DMS153 treated with DMSO at 0.1 percent for 48 hours (cell line): ENCODE results near the gene DUS4L.
"Not testable (repeated sequence)": the region's sequence is repeated elsewhere in the genome, so short reads cannot be mapped to it uniquely, and the experiment has no call there.

Source experiments
- DNase-seq: peaks from one replicate; lab custom pipeline; 2025; ENCODE audit not compliant: unreplicated experiment; lab: John Stamatoyannopoulos, UW

DUS4L gene, protein sequence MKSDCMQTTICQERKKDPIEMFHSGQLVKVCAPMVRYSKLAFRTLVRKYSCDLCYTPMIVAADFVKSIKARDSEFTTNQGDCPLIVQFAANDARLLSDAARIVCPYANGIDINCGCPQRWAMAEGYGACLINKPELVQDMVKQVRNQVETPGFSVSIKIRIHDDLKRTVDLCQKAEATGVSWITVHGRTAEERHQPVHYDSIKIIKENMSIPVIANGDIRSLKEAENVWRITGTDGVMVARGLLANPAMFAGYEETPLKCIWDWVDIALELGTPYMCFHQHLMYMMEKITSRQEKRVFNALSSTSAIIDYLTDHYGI

DNA sequence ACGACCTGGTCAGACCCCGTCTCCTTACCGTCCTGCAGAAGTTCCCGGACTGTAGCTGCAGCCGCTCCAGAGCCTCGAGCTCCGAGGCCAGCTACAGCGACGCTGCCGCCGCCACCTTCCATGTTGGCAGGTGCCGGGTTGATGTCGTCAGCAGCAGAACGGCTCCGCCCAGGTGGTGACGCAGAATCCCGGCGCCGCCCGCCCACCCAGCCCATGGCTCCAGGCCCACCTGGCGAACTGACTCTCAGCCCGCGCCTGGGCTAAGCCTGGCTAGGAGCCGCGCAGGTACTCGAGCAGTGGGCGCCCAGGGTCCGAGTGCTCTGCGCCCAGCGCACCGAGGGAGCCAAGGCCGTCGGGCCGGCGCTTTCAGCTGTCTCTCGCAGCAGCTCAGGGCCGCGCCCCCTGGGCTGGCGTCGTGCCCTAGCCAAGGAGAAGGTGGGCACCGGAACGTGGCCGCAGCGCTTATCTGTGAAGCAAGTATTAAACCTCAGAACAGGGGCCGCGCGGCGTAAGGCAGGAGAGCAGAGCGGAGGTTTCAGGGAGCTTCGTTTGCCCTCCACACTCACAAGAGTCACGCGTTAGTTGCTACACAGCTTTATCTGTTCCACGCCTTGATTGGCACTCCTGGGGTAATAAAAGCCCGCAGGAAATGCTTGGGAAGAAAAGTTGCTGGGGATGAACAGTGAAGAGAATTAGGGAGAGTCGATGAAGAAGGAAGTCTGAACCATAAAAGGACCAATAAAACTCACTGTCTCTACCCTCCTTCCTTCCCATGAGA is at the start of gene DUS4L, which contains the start of gene COG5:
Gene DUS4L, plus strand, starts transcription at position 197 of the 778 bp plus-strand sequence. CDS start 3,100 bp downstream, outside the sequence.
Gene COG5, minus strand, starts transcription at position 146 of the 778 bp plus-strand sequence. Its CDS starts 24 bp downstream, at position 122.
- DNase-seq = peak; percentile 61

- DNase-seq = no peak
These were observed 37.1 kb upstream of the DUS4L start for GRCh38 chr7:107526672-107527071.

- DNase-seq = no peak
These were observed 36.6 kb upstream of the DUS4L start for GRCh38 chr7:107527196-107527595.

DNA sequence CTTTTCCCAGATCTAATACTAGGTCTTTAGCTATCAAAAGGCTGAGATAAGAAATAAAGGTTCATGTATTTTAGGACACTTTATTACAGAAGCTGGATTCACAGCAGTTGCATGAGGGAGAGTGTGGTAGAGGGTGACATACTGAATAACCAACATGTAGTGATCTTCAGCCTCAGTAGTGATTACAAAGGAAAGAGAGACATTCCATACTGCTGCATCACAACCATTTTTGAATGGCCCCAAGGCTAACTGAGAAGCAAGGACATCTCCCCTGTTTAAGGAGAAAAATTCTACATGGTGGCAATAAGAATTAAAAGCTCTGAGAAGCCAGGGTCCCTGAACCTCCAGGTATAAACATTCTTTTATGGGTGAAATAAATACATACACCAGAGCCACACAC is 35.3 kb upstream of the DUS4L start:
- DNase-seq = no peak

- DNase-seq = no peak
These were observed 33.0 kb upstream of the DUS4L start for GRCh38 chr7:107530751-107531150.

DNA sequence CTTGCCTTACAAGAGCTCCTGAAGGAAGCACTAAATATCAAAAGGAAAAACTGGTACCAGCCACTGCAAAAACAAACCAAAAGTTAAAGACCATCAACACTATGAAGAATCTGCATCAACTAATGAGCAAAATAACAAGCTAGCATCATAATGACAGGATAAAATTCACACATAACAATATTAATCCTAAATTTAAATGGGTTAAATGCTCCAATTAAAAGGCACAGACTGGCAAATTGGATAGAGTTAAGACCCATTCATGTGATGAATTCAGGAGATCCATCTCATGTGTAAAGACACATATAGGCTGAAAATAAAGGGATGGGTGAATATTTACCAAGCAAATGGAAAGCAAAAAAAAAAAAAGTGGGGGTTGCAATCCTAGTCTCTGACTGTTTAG is 29.6 kb upstream of the DUS4L start:
- no peak for DNase-seq

- not testable (repeated sequence) for DNase-seq
These were observed 26.5 kb upstream of the DUS4L start for GRCh38 chr7:107537228-107537627.

GRCh38 chr7:107538001-107538400 is 25.8 kb upstream of the DUS4L start:
- peak; percentile 79 for DNase-seq

GRCh38 chr7:107543338-107543993 is 20.3 kb upstream of the DUS4L start:
- no peak for DNase-seq

DNA sequence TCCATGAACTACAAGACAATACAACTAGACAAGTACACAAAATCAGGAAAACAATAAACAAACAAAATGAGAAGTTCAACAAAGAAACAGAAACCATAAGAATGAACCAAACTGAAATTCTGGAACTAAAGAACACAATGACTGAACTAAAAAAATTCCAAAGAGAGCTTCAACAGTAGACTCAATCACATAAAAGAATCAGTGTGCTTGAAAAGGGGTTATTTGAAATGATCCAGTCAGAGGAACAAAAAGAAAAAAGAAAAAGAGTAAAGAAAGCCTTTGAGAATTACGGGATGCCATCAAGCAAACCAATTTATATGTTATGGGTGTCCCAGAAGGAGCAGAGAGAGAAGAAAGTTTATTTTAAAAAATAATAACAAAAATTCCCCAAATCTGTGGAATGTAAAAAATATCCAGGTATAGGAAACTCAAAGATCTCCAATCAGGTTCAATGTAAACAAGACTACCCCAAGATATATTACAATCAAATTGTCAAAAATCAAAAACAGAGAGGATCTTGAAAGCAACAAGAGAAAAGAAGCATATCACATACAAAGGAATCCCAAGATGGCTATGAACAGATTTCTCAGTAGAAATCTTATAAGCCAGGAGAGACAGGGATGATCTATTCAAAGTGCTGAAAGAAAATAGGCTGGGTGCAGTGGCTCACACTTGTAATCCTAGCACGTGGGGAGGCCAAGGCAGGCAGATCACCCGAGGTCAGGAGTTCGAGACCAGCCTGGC is 18.8 kb upstream of the DUS4L start:
- no peak for DNase-seq

GRCh38 chr7:107551936-107552335 is 11.8 kb upstream of the DUS4L start:
- DNase-seq = no peak

GRCh38 chr7:107555893-107556292 is 7.9 kb upstream of the DUS4L start:
- DNase-seq = no peak

GRCh38 chr7:107559864-107560263 is 3.9 kb upstream of the DUS4L start:
- DNase-seq = no peak

GRCh38 chr7:107560898-107561516 is 2.8 kb upstream of the DUS4L start:
- DNase-seq = no peak

DNA sequence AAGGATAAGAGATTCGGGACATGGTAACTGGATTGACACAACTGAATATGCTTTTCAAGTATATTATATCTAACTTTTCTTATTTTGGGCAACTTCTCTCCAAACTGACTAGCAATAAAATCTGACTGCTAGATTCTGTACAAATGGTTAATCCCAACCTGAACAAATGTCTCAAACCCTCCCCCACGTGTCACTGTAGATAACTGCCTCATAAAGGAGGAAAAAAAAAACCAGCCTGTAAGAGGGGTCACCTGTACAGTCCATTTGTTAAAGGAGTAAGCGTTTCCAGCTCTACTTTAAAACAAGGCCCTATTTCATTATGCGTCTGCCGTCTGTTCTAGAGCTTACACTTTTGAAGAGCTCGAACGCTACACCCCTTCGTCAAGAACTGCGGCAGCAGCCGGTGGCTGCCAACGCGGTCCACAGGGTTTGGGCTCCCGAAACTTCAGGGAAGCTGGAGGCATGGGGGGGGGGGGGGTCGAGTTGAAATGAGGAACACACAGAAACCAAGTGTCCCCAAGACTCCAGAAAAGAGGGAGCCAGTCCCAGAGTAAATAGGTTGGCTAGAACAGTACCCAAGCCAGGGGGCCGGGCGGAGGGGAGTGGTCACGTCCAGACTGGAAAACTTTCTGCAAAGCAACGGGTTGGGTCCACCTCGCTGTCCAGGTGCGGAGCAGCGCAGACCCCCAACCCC is 543 bp upstream of the DUS4L start:
- DNase-seq = no peak

DNA sequence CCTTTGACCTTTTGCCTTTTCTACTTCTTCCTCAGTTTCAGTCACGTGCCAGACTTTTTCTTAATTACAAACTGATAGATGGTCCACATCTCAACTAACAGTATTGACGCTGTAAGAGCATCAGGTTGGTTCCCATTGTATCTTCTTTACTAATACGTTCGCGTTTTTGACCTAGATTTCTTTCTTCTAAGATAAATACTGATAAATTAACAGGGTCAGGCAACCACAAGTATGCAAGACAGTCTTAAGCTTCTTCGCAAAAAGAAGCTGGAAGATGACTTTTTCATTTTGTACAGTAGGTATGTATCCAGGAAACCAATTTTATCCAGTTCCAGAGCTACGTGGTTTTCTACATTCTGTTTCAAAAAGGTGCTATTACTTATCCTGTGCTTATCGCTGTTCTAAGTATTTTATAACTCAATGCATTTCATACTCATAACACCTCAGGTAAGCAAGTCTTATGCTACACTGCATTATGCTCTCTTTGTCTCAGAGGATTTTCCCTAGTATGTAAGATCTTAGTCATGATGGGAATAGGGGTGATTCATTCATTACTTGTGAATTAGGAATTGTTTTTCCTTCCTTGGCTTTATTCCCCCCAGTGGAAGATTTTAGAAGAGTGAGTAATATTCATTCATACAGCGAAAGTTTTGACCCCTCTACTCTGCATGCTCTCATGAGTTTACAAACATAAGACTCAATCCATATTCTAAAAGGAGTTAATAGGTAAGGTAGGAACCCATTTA is 955 bp downstream of the DUS4L start:
- no peak for DNase-seq

DNA sequence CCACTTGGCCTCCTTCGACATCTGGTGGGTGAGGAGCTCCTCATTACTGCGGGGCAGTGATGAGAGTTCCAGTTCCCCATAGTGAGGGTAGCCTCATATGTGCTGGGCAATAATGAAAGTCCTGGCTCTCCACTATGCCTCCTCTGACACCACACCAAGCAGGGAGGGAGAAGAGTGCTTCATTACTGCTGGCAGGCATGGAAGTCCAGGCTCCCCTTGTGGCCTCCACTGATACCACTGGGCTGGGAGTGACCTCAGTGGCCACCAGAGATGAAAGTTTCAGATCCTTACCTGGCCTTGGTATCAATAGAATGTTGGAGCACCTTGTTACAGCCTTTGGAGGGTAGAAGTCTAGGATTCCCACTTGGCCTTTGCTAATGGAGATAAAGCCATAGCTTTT is 6.5 kb downstream of the DUS4L start:
- DNase-seq = no peak

- no peak for DNase-seq
These were observed 9.8 kb downstream of the DUS4L start for GRCh38 chr7:107573537-107573936.

DNA sequence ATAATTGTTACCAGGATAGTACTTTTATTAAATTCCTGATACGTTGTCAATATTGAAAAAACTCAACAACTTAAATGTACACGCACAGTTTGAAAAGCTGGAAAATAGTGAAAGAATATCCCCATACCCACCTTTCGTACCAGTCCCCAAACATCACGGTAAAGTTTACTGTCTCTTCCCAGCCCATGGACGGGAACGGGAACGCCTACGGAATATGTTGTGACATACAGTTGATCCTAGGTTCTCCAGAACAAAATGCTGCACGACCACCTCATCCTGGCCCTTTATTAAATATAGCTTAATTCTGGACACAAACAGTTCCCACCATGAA is 15.7 kb downstream of the DUS4L start:
- DNase-seq = no peak
